ENCODE data around the gene VGF. TPM values are rescaled to one million over a fixed set of nuclear protein-coding genes. Genes with fewer than 3 reads are reported as not detected.

Gene VGF
- total RNA-seq, 1 donor from 2014 or later: 51.8 TPM

- Histone ChIP-seq H3K36me3 (ENCODE audit: insufficient read depth, low read length) (peaks cover 11% of the 10 kb centered on the region), H4K20me1 (ENCODE audit: insufficient read depth, low read length) (peaks cover 61% of the 10 kb centered on the region), H3K79me2 (ENCODE audit: insufficient read depth, low read length) (peaks cover 11% of the 10 kb centered on the region), H3K27ac (ENCODE audit: low read depth, low read length) (no peak overlapping the region), H3K4me3 (ENCODE audit: insufficient read depth, low read depth, low read length) (no peak overlapping the region), H3K9ac (ENCODE audit: low read length) (no peak overlapping the region), H3K4me2 (ENCODE audit: low read length) (no peak overlapping the region), H2AFZ (ENCODE audit: low read depth, low read length) (no peak overlapping the region), H3K4me1 (ENCODE audit: insufficient read depth, low read length) (peaks cover 34% of the 10 kb centered on the region), H3K27me3 (ENCODE audit: insufficient read depth, low read length) (peaks cover 8% of the 10 kb centered on the region), H3K9me3 (ENCODE audit: insufficient read depth, low read depth, low read length) (no peaks in the 10 kb centered on the region)
- no peak for TF ChIP-seq EZH2 (IDR thresholded peaks at IDR 0.05; ENCODE audit: insufficient read depth, low read length)
- H3K27me3 Mint-ChIP-seq (ENCODE audit: low read depth, unreplicated experiment): no peaks in the 10 kb centered on the region
- no peaks in the 10 kb centered on the region for H3K9me3 Mint-ChIP-seq (ENCODE audit: unreplicated experiment)
- DNase-seq (ENCODE audit: low read depth): no peak
- no peak for FAIRE-seq
- H3K4me3 Mint-ChIP-seq (ENCODE audit: unreplicated experiment): no peak overlapping the region
- H3K36me3 Mint-ChIP-seq (ENCODE audit: low read depth, unreplicated experiment): peaks cover 8% of the 10 kb centered on the region
- H3K4me1 Mint-ChIP-seq (ENCODE audit: low read depth, unreplicated experiment): peaks cover 27% of the 10 kb centered on the region
- peak overlapping the region; percentile 47 for H3K27ac Mint-ChIP-seq (ENCODE audit: unreplicated experiment)
These were observed 4.5 kb downstream of the VGF start for GRCh38 chr7:101160910-101161309.

- peaks cover 8% of the 10 kb centered on the region for H3K36me3 Mint-ChIP-seq (ENCODE audit: low read depth, unreplicated experiment)
- Histone ChIP-seq H2AFZ (ENCODE audit: low read depth, low read length) (no peak overlapping the region), H3K27ac (ENCODE audit: low read depth, low read length) (no peak overlapping the region), H3K4me3 (ENCODE audit: insufficient read depth, low read depth, low read length) (no peak overlapping the region), H3K4me1 (ENCODE audit: insufficient read depth, low read length) (peaks cover 36% of the 10 kb centered on the region), H3K36me3 (ENCODE audit: insufficient read depth, low read length) (peaks cover 11% of the 10 kb centered on the region), H3K27me3 (ENCODE audit: insufficient read depth, low read length) (peaks cover 6% of the 10 kb centered on the region), H3K9me3 (ENCODE audit: insufficient read depth, low read depth, low read length) (no peaks in the 10 kb centered on the region), H3K4me2 (ENCODE audit: low read length) (no peak overlapping the region), H3K79me2 (ENCODE audit: insufficient read depth, low read length) (peaks cover 19% of the 10 kb centered on the region), H3K9ac (ENCODE audit: low read length) (no peak overlapping the region), H4K20me1 (ENCODE audit: insufficient read depth, low read length) (peaks cover 64% of the 10 kb centered on the region)
- H3K4me3 Mint-ChIP-seq (ENCODE audit: unreplicated experiment): no peak overlapping the region
- no peaks in the 10 kb centered on the region for H3K27me3 Mint-ChIP-seq (ENCODE audit: low read depth, unreplicated experiment)
- TF ChIP-seq CTCF (IDR thresholded peaks at IDR 0.05; ENCODE audit: insufficient read depth, low read depth, low read length) (no peak), EZH2 (IDR thresholded peaks at IDR 0.05; ENCODE audit: insufficient read depth, low read length) (no peak)
- DNase-seq (ENCODE audit: low read depth) (no peak), FAIRE-seq (no peak)
- peak overlapping the region; percentile 34 for H3K27ac Mint-ChIP-seq (ENCODE audit: unreplicated experiment)
- H3K9me3 Mint-ChIP-seq (ENCODE audit: unreplicated experiment): no peaks in the 10 kb centered on the region
- peaks cover 28% of the 10 kb centered on the region for H3K4me1 Mint-ChIP-seq (ENCODE audit: low read depth, unreplicated experiment)
These were observed 5.4 kb downstream of the VGF start for GRCh38 chr7:101159696-101160674.

GRCh38 chr7:101156866-101157589, 8.3 kb downstream of the VGF start:
- Mint-ChIP-seq H3K4me1 (ENCODE audit: low read depth, unreplicated experiment) (peaks cover 28% of the 10 kb centered on the region), H3K27ac (ENCODE audit: unreplicated experiment) (no peak overlapping the region), H3K27me3 (ENCODE audit: low read depth, unreplicated experiment) (no peaks in the 10 kb centered on the region), H3K36me3 (ENCODE audit: low read depth, unreplicated experiment) (peaks cover 8% of the 10 kb centered on the region), H3K4me3 (ENCODE audit: unreplicated experiment) (peak overlapping the region; percentile 87), H3K9me3 (ENCODE audit: unreplicated experiment) (peaks cover 2% of the 10 kb centered on the region)
- Histone ChIP-seq H3K4me2 (ENCODE audit: low read length) (no peak overlapping the region), H3K4me3 (ENCODE audit: insufficient read depth, low read depth, low read length) (no peak overlapping the region), H4K20me1 (ENCODE audit: insufficient read depth, low read length) (peaks cover 47% of the 10 kb centered on the region), H3K9ac (ENCODE audit: low read length) (no peak overlapping the region), H2AFZ (ENCODE audit: low read depth, low read length) (no peak overlapping the region), H3K27me3 (ENCODE audit: insufficient read depth, low read length) (no peaks in the 10 kb centered on the region), H3K36me3 (ENCODE audit: insufficient read depth, low read length) (peaks cover 11% of the 10 kb centered on the region), H3K79me2 (ENCODE audit: insufficient read depth, low read length) (peaks cover 23% of the 10 kb centered on the region), H3K4me1 (ENCODE audit: insufficient read depth, low read length) (peaks cover 18% of the 10 kb centered on the region), H3K9me3 (ENCODE audit: insufficient read depth, low read depth, low read length) (no peaks in the 10 kb centered on the region), H3K27ac (ENCODE audit: low read depth, low read length) (no peak overlapping the region)
- DNase-seq (ENCODE audit: low read depth): no peak
- no peak for TF ChIP-seq CTCF (IDR thresholded peaks at IDR 0.05; ENCODE audit: insufficient read depth, low read depth, low read length)
- no peak for TF ChIP-seq EZH2 (IDR thresholded peaks at IDR 0.05; ENCODE audit: insufficient read depth, low read length)
- no peak for FAIRE-seq

All from astrocyte (in vitro differentiated cells and primary cell).